ENCODE data around the gene TAS1R3. TPM values are rescaled to one million over a fixed set of nuclear protein-coding genes. Genes with fewer than 3 reads are reported as not detected.

TAS1R3 gene
- total and polyA plus RNA-seq, 10 of the 15 experiments (the other 5 are each of a cell fraction or from before 2014, with no cell fraction given) = 0.04 to 0.51 (median 0.08) TPM; not detected in 3

DNA sequence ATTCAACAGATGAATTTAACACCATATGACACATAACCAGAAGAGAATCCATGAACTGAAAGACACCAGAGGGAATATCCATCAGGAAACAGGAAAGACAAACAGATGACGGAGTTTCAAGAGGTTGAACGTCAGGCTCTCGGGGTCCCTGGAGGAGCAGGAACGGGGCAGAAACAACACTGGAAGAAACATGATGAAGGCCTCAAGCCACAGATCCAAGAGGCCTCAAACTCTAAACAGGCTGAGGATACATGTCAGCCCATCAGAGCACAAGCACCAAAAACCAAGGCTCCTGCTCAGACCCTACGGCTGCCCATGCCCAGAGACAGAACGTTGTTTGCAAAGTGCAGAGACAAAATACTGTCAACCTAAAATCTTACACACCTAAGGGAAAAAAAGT lies 13.7 kb upstream of the TAS1R3 start (continued):
- TF ChIP-seq, protein P1, sequence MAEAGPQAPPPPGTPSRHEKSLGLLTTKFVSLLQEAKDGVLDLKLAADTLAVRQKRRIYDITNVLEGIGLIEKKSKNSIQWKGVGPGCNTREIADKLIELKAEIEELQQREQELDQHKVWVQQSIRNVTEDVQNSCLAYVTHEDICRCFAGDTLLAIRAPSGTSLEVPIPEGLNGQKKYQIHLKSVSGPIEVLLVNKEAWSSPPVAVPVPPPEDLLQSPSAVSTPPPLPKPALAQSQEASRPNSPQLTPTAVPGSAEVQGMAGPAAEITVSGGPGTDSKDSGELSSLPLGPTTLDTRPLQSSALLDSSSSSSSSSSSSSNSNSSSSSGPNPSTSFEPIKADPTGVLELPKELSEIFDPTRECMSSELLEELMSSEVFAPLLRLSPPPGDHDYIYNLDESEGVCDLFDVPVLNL (IDR thresholded peaks at IDR 0.05; ENCODE audit: low read depth, low read length) = no peak
- no peak for TF ChIP-seq MEF2A (IDR thresholded peaks at IDR 0.05; ENCODE audit: insufficient read depth, low read depth, low read length)
- TF ChIP-seq DPF2 (IDR thresholded peaks at IDR 0.05) = no peak

DNA sequence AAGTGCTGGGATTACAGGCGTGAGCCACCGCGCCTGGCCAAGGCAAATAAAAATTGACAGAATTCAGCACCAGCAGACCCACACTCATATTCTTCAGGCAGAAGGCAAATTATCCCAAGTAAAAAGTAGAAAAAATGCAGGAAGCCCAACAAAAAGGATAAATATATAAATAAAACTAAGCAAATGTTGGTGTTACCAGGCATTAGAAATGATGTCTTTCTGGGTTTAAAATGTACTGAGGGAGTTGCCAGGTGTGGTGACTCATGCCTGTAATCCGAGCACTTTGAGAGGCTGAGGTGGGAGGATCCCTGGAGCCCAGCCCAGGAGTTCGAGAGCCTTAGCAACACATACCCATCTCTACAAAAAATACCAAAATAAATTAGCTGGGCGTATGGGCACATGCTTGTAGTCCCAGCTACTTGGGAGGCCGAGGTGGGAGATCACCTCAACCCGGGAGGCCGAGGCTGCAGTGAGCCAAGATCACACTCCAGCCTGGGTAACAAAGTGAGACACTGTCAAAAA lies 12.9 kb upstream of the TAS1R3 start:
- H3K27ac ChIP-seq (ENCODE audit: control insufficient read depth, insufficient read depth) = no peak overlapping the region
- FAIRE-seq (no peak), DNase-seq (ENCODE audit: low read depth, low spot score) (no peak), ATAC-seq (no peak)
- H3K36me3 ChIP-seq (ENCODE audit: control insufficient read depth in 2 of 2, insufficient read depth in 2 of 2, low read length in 1 of 2) = peaks cover 3 to 27% of the 10 kb centered on the region in 2 experiments; a peak in 3 of 4 replicates
- TSS peak; percentile 39 for BruUV-seq (replicated peaks)
- H3K9ac ChIP-seq (ENCODE audit: control insufficient read depth, insufficient read depth, low read length) = no peak overlapping the region
- RAD21 ChIA-PET (ENCODE audit: unreplicated experiment) = no interaction called here
- H3K4me2 ChIP-seq (ENCODE audit: control insufficient read depth, insufficient read depth) = no peak overlapping the region
- H3K27me3 ChIP-seq (replicated peaks in 1 of 2; ENCODE audit: control insufficient read depth in 2 of 2, insufficient read depth in 2 of 2, low read length in 1 of 2) = no peaks in the 10 kb centered on the region
- TF ChIP-seq HCFC1 (IDR thresholded peaks at IDR 0.05; ENCODE audit: low read length) (no peak), NFXL1 (IDR thresholded peaks at IDR 0.05; ENCODE audit: borderline replicate concordance) (no peak), BMI1 (IDR thresholded peaks at IDR 0.05; ENCODE audit: borderline replicate concordance) (no peak), BRCA1 (IDR thresholded peaks at IDR 0.05; ENCODE audit: low read depth, low read length) (no peak), MEF2B (IDR thresholded peaks at IDR 0.05; ENCODE audit: partially characterized antibody, poor library complexity, severe bottlenecking) (no peak)
- TF ChIP-seq, protein P2, sequence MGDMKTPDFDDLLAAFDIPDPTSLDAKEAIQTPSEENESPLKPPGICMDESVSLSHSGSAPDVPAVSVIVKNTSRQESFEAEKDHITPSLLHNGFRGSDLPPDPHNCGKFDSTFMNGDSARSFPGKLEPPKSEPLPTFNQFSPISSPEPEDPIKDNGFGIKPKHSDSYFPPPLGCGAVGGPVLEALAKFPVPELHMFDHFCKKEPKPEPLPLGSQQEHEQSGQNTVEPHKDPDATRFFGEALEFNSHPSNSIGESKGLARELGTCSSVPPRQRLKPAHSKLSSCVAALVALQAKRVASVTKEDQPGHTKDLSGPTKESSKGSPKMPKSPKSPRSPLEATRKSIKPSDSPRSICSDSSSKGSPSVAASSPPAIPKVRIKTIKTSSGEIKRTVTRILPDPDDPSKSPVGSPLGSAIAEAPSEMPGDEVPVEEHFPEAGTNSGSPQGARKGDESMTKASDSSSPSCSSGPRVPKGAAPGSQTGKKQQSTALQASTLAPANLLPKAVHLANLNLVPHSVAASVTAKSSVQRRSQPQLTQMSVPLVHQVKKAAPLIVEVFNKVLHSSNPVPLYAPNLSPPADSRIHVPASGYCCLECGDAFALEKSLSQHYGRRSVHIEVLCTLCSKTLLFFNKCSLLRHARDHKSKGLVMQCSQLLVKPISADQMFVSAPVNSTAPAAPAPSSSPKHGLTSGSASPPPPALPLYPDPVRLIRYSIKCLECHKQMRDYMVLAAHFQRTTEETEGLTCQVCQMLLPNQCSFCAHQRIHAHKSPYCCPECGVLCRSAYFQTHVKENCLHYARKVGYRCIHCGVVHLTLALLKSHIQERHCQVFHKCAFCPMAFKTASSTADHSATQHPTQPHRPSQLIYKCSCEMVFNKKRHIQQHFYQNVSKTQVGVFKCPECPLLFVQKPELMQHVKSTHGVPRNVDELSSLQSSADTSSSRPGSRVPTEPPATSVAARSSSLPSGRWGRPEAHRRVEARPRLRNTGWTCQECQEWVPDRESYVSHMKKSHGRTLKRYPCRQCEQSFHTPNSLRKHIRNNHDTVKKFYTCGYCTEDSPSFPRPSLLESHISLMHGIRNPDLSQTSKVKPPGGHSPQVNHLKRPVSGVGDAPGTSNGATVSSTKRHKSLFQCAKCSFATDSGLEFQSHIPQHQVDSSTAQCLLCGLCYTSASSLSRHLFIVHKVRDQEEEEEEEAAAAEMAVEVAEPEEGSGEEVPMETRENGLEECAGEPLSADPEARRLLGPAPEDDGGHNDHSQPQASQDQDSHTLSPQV (IDR thresholded peaks at IDR 0.05) = no peak
- WGBS (ENCODE audit: insufficient coverage, insufficient replicate concordance, low lambda C conversion rate, missing lambda C conversion rate) = 98% methylated on average over 9 of the region's 9 CpGs
- H3K79me2 ChIP-seq (ENCODE audit: control insufficient read depth, insufficient read depth, low read length) = peaks cover 22% of the 10 kb centered on the region
- POLR2A ChIA-PET = no interaction called here
- H2AFZ ChIP-seq (ENCODE audit: control insufficient read depth, low read depth, low read length) = no peak overlapping the region
- no peaks in the 10 kb centered on the region; the same call in 1 of the 2 replicates for H4K20me1 ChIP-seq (ENCODE audit: control insufficient read depth, insufficient read depth)
- H3K9me3 ChIP-seq (replicated peaks; ENCODE audit: control insufficient read depth, insufficient read depth, low read length) = no peaks in the 10 kb centered on the region
- no peak overlapping the region for H3K4me3 ChIP-seq
- SMC1A ChIA-PET (ENCODE audit: uncharacterized antibody, unreplicated experiment) = no interaction called here
- peaks cover 5% of the 10 kb centered on the region for H3K4me1 ChIP-seq (ENCODE audit: control insufficient read depth, insufficient read depth, low read length)
- CTCF ChIA-PET = no interaction called here
- intact Hi-C loops (cut with micrococcal nuclease; ENCODE audit: unreplicated experiment) (no loop called here), in situ Hi-C loops (cut with MboI) (no loop called here)

All from GM12878 (cell line).